ENCODE results near the gene TDRD10. TPM values are rescaled to one million over a fixed set of nuclear protein-coding genes. Genes with fewer than 3 reads are reported as not detected.
A peak's percentile ranks its signal among the peaks of the same experiment; 100 is the strongest.

Gene TDRD10
- total RNA-seq, 3 donors from 2014 or later (not counting 1 experiment from before 2014, with no cell fraction given), result 0.38 TPM; not detected in 2

DNA sequence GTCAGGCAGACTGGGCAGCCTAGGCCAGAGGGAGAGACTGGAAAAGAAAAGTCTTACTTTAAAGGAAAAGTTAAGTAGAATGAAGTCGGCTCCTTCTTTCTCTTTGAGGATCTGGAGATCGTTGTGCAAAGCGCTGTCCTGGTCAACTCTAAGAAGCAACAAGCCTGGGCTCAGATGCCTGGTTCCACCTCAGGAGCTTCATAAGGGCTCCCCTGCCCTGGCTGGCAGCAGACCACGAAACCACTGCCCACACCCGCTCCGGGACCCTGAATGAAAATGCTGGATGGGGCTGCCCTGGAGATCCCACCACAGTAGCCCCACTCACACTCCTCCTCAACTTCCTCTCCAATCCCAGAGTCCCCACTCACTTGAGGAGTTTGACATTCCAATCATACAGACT, 50.0 kb downstream of the TDRD10 start:
- ATAC-seq, result no peak
- peaks cover 9% of the 10 kb centered on the region for H3K4me1 ChIP-seq (ENCODE audit: control insufficient read depth, insufficient read depth, low read length)
- Mint-ChIP-seq H3K9me3 (no peaks in the 10 kb centered on the region), H3K27me3 (ENCODE audit: low read depth in 2 of 2) (no peaks in the 10 kb centered on the region), H3K36me3 (peaks cover 26% of the 10 kb centered on the region), H3K4me1 (peaks cover 41% of the 10 kb centered on the region in 2 donors), H3K4me3 (no peak overlapping the region), H3K27ac (no peak overlapping the region)
- no peak overlapping the region for H3K4me3 ChIP-seq (ENCODE audit: low read length)
- DNase-seq, result no peak
- H3K36me3 ChIP-seq (ENCODE audit: control insufficient read depth, insufficient read depth, low read length), result peaks cover 77% of the 10 kb centered on the region
- intact Hi-C loops (cut with micrococcal nuclease), result no loop called here
- H3K27ac ChIP-seq (ENCODE audit: low read length), result no peak overlapping the region
- no peaks in the 10 kb centered on the region for H3K27me3 ChIP-seq (ENCODE audit: control insufficient read depth, insufficient read depth, low read length)
- WGBS (ENCODE audit: insufficient coverage), result 89% methylated on average over 6 of the region's 6 CpGs
- TF ChIP-seq, protein P1, sequence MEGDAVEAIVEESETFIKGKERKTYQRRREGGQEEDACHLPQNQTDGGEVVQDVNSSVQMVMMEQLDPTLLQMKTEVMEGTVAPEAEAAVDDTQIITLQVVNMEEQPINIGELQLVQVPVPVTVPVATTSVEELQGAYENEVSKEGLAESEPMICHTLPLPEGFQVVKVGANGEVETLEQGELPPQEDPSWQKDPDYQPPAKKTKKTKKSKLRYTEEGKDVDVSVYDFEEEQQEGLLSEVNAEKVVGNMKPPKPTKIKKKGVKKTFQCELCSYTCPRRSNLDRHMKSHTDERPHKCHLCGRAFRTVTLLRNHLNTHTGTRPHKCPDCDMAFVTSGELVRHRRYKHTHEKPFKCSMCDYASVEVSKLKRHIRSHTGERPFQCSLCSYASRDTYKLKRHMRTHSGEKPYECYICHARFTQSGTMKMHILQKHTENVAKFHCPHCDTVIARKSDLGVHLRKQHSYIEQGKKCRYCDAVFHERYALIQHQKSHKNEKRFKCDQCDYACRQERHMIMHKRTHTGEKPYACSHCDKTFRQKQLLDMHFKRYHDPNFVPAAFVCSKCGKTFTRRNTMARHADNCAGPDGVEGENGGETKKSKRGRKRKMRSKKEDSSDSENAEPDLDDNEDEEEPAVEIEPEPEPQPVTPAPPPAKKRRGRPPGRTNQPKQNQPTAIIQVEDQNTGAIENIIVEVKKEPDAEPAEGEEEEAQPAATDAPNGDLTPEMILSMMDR (IDR thresholded peaks at IDR 0.05), result no peak
- H3K9me3 ChIP-seq (ENCODE audit: control insufficient read depth, insufficient read depth, low read length), result no peaks in the 10 kb centered on the region

DNA sequence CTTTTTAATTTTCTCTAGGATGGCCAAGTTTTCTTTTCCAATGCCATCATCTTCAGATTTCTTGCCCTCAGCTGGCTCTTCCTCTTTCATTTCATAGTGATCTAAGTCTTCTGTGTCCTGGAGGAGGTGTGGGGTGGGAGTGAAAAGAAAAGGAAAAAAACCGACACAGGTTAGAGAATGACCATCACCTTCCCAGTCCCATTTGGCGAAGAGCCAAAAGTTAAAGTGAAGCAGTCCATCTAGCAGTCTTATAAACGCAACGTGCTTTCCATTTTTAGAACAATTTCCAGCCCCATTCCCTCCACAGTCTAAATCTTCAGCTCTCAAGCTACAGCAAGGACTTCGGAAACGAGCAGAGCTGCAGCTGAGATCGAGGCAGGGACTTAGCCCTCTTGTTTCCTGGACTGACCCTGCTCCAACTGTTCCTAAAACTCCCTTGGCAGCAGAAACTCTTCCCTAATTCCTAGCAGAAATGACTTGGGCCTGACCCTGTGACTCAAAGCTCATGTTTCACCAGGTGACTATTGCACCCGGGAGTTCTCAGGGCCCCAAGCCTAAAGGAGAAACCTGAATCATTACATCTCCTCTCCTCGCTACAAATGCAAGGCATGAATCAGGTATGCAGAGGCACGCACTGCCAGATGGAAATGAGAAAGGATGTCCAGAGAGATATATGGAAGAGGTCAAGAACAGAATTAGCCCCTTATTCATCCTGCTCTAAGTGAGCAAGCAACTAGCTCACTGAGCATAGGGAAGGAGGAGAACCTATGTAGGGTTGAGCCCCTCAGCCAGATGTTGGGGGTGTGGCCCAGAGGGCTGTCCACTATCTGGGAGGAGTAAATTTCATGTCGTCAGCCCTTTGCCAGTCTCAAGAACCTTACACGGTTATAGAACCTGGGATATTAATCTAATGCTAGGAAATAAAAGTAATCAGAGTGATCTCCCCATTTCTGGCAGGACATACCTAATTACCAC, 51.3 kb downstream of the TDRD10 start:
- no peaks in the 10 kb centered on the region for H3K9me3 ChIP-seq (ENCODE audit: control insufficient read depth, insufficient read depth, low read length)
- ATAC-seq (no peak), DNase-seq (no peak)
- H3K27me3 ChIP-seq (ENCODE audit: control insufficient read depth, insufficient read depth, low read length), result no peaks in the 10 kb centered on the region
- H3K27ac ChIP-seq (ENCODE audit: low read length), result no peak overlapping the region
- peaks cover 43 to 51% of the 10 kb centered on the region in 2 donors for H3K4me1 Mint-ChIP-seq
- no peak overlapping the region for H3K27ac Mint-ChIP-seq
- H3K27me3 Mint-ChIP-seq (ENCODE audit: low read depth in 2 of 2), result no peaks in the 10 kb centered on the region
- H3K36me3 ChIP-seq (ENCODE audit: control insufficient read depth, insufficient read depth, low read length), result peaks cover 77% of the 10 kb centered on the region
- H3K4me1 ChIP-seq (ENCODE audit: control insufficient read depth, insufficient read depth, low read length), result peaks cover 19% of the 10 kb centered on the region
- TF ChIP-seq, protein P1 (IDR thresholded peaks at IDR 0.05), result no peak
- H3K36me3 Mint-ChIP-seq, result peaks cover 26% of the 10 kb centered on the region
- H3K4me3 ChIP-seq (ENCODE audit: low read length), result no peak overlapping the region
- H3K4me3 Mint-ChIP-seq, result no peak overlapping the region
- WGBS (ENCODE audit: insufficient coverage), result 98% methylated on average over 10 of the region's 12 CpGs
- no peaks in the 10 kb centered on the region for H3K9me3 Mint-ChIP-seq
- intact Hi-C loops (cut with micrococcal nuclease), result no loop called here

DNA sequence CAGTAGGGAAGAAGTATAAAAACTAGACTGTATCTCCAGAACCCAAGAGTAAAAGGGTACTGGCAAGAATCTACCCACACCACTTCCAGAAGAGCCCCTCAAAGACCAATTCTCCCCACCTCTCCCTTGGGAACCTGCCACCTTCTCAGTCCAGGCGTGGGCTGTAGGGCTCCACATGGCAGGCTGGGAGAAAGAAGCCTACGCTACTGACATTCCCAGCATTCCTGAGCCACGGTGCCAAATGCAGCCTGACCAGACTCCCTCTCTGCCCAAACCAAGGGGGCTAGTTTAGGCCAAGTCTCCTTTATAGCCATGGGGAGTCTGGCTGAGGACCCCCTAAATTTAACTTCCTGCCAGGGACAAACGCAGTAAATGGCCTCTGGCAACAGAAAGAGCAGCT, 54.4 kb downstream of the TDRD10 start:
- H3K4me3 Mint-ChIP-seq, result peak overlapping the region; percentile 91
- H3K27me3 ChIP-seq (ENCODE audit: control insufficient read depth, insufficient read depth, low read length), result no peaks in the 10 kb centered on the region
- DNase-seq, result no peak
- TF ChIP-seq, protein P1 (IDR thresholded peaks at IDR 0.05), result no peak
- peak overlapping the region; percentile 83 to 97 for H3K27ac Mint-ChIP-seq
- peaks cover 15% of the 10 kb centered on the region for H3K36me3 Mint-ChIP-seq
- intact Hi-C loops (cut with micrococcal nuclease), result loop anchor here (5.0 kb wide), 4 partner anchors 71 to 1006 kb away; partner anchors contain the start of genes ASH1L, PMVK and ZBTB7B
- H3K4me3 ChIP-seq (ENCODE audit: low read length), result no peak overlapping the region
- peaks cover 28% of the 10 kb centered on the region for H3K4me1 ChIP-seq (ENCODE audit: control insufficient read depth, insufficient read depth, low read length)
- peaks cover 48% of the 10 kb centered on the region for H3K36me3 ChIP-seq (ENCODE audit: control insufficient read depth, insufficient read depth, low read length)
- ATAC-seq, result no peak
- WGBS (ENCODE audit: insufficient coverage), result 67% methylated on average over 4 of the region's 4 CpGs
- peaks cover 38 to 57% of the 10 kb centered on the region in 2 donors for H3K4me1 Mint-ChIP-seq
- H3K9me3 Mint-ChIP-seq, result no peaks in the 10 kb centered on the region
- H3K27me3 Mint-ChIP-seq (ENCODE audit: low read depth in 2 of 2), result no peaks in the 10 kb centered on the region
- H3K9me3 ChIP-seq (ENCODE audit: control insufficient read depth, insufficient read depth, low read length), result no peaks in the 10 kb centered on the region
- no peak overlapping the region for H3K27ac ChIP-seq (ENCODE audit: low read length)
